ENCODE measurements around the gene MERTK.
"Not testable (repeated sequence)": the region's sequence is repeated elsewhere in the genome, so short reads cannot be mapped to it uniquely, and the experiment has no call there.

MERTK gene

DNA sequence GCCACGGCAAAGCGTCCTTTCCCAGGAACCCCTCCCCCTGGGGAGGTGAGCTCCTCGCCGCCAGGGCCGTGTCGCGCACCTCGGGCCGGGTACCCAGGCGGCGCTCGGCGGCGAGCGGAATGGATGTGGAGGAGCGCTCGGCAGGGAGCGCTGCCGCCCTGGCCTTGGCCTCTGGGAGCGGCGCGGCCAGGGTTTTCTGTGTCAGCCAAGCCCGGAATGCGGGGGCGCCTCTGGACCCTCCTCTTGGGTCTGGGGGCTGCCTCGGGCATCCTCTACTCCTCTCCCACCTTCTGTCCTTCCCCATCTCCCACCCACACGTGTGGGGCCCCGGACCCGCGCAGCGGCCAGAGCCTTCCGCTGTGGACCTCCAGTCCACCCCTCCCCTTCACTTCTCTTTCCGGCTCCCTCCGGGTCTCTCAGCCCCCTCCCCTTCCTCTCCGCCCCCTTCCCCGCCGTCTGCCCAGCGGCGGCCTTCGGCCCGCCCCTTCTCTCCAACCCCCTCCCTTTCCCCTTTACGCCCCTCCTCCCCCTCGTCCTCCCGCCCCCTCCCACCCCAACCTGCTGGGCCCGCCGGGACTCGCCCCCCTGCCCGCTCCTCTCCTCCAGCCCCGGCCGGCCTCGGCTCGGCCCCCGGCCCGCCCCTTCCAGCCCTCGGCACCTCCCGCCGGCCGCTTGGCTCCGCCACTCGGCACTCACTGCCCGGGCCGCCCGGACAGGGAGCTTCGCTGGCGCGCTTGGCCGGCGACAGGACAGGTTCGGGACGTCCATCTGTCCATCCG lies at the start of gene MERTK:
TSS of gene MERTK (plus strand) at position 684 of the 779 bp plus-strand sequence. CDS start 129 bp downstream, outside the sequence.
- peak; percentile 28 for DNase-seq (ENCODE audit: low read depth)
- no peak for TF ChIP-seq CTCF (conservative IDR thresholded peaks at IDR 0.05; ENCODE audit: control insufficient read depth, insufficient read depth, low read depth, low read length)

DNA sequence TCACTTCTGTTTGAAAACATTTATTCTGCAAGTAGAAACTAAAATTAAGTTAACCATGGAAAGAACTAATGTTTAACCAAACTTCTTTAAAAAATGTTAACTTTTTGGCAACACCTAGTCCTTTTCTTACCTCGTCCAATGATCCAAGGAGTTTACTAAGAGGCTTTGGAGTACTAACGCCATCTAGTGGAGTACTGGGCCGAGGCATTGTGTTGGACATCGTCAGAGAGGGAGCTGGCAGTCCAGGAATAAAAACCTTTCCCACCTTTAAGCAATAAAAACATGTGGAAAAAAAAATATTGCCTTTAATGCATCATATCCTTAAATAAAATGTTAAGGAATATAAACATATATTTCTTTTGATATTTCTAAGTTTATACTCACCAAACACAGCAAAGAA lies 47.8 kb upstream of the MERTK start:
- DNase-seq (ENCODE audit: low read depth): peak; percentile 29
- peak; percentile 40 for TF ChIP-seq CTCF (conservative IDR thresholded peaks at IDR 0.05; ENCODE audit: control insufficient read depth, insufficient read depth, low read depth, low read length)
- H3K4me3 ChIP-seq (ENCODE audit: control insufficient read depth, low read depth, low read length): not testable (repeated sequence)

More for the DNA sequence above, at the start of gene MERTK:
- H3K4me3 ChIP-seq (ENCODE audit: control insufficient read depth, low read depth, low read length): peak within 1 kb of the TSS; percentile 56

DNA sequence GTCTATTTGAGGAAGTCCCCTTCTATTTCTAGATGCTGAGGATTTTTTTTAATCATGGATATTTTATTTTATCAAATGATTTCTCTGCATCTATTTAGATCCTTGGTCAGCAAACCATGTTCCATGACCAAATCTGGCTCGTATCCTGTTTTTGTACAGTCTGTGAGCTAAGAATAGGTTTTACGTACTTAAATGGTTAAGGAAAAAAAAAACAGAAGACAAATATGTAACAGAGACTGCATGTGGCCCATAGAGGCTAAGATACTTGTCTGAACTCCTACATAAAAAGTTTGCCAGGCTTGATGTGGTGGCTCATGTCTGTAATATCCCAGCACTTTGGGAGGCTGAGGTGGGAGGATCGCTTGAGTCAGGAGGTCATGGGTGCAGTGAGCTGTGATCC lies 45.9 kb upstream of the MERTK start:
- DNase-seq (ENCODE audit: low read depth): peak; percentile 0
- H3K4me3 ChIP-seq (ENCODE audit: control insufficient read depth, low read depth, low read length): not testable (repeated sequence)

- H3K4me3 ChIP-seq (ENCODE audit: control insufficient read depth, low read depth, low read length); DNase-seq (ENCODE audit: low read depth): not testable (repeated sequence)
Measured at GRCh38 chr2:111860005-111860404, 38.4 kb upstream of the MERTK start.

- not testable (repeated sequence) for H3K4me3 ChIP-seq (ENCODE audit: control insufficient read depth, low read depth, low read length)
Measured at GRCh38 chr2:111865124-111865523, 33.3 kb upstream of the MERTK start.

DNA sequence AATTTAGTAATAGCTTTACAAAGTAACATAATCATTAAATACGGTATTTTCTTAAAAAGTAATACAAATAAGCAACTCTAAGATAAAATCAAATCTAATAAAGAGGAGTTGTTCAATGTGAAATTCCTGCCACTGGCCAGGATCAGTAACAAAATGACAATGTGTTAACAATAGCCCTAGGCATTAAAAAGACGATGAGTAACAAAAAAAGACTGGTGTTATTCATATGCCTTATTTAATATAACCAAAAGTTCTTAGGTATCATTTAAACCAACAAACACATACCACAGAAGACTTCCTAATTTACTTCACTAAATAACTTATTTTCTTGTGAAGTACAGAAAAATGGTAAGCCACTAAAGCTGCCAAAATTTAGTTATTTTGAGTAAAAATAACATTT lies 25.6 kb upstream of the MERTK start:
- H3K4me3 ChIP-seq (ENCODE audit: control insufficient read depth, low read depth, low read length); DNase-seq (ENCODE audit: low read depth): not testable (repeated sequence)

More at GRCh38 chr2:111865124-111865523, 33.3 kb upstream of the MERTK start:
- DNase-seq (ENCODE audit: low read depth): not testable (repeated sequence)

- peak; percentile 66 for DNase-seq (ENCODE audit: low read depth)
- peak within 1 kb of the TSS; percentile 96 for H3K4me3 ChIP-seq (ENCODE audit: control insufficient read depth, low read depth, low read length)
- no peak for TF ChIP-seq CTCF (conservative IDR thresholded peaks at IDR 0.05; ENCODE audit: control insufficient read depth, insufficient read depth, low read depth, low read length)
Measured at GRCh38 chr2:111883661-111884591, 14.5 kb upstream of the MERTK start, which contains the start of gene ANAPC1. TSS of gene ANAPC1 (minus strand) at chr2:111884193. CDS start at chr2:111880825, 3,368 bp downstream.

GRCh38 chr2:111884592-111884964 lies 13.8 kb upstream of the MERTK start:
- peak overlapping the region; percentile 96 for H3K4me3 ChIP-seq (ENCODE audit: control insufficient read depth, low read depth, low read length)
- no peak for DNase-seq (ENCODE audit: low read depth)
- no peak for TF ChIP-seq CTCF (conservative IDR thresholded peaks at IDR 0.05; ENCODE audit: control insufficient read depth, insufficient read depth, low read depth, low read length)
